Stimulated activated CD8-positive, alpha-beta memory T cell treated with anti-CD3 and anti-CD28 coated beads, Interleukin-2, amount 100 ng/mL, for 48 hours (primary cell): ENCODE results near the gene TMCC1.
"Not testable (repeated sequence)": the region's sequence is repeated elsewhere in the genome, so short reads cannot be mapped to it uniquely, and the experiment has no call there.

ENCODE experiments used
- DNase-seq, 2 donors: peaks; one replicate each; pipeline ENCODE4 v3.0.0-alpha.2; 2020; ENCODE audit warnings: low read depth in 2 of 2

The TMCC1 gene

GRCh38 chr3:129622933-129623332, 270.6 kb downstream of the TMCC1 start:
- no peak for DNase-seq

- DNase-seq: no peak
Measured at GRCh38 chr3:129622226-129622874, 271.2 kb downstream of the TMCC1 start.

DNA sequence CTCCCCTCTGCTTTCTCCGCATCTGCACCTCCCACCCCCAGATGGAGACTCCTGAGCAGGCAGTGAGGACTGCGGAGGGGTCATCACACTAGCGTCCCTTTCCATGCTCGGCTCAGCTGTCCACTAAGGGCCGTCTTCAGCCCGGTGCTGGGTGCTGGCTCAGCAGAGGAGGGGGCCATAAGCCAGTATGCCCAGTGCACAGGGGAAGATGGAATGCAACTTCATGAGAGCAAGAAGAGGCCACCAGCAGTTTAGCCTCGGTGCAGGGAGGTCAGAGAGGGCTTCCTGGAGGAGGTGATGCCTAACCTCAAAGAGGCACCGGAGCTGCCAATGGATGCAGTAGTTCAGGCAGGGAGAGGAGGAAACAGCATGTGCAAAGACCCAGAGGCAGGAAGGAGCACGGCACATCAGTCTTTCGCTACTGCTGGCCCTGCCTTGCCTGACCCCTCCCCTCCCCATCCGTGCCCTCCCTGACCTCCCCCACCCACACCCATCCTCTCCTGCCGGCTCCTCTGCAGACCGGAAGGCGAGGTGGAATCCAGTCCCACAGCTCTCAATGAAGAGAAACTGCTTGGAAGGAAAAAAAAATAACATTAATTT, 271.8 kb downstream of the TMCC1 start:
- DNase-seq: no peak

DNA sequence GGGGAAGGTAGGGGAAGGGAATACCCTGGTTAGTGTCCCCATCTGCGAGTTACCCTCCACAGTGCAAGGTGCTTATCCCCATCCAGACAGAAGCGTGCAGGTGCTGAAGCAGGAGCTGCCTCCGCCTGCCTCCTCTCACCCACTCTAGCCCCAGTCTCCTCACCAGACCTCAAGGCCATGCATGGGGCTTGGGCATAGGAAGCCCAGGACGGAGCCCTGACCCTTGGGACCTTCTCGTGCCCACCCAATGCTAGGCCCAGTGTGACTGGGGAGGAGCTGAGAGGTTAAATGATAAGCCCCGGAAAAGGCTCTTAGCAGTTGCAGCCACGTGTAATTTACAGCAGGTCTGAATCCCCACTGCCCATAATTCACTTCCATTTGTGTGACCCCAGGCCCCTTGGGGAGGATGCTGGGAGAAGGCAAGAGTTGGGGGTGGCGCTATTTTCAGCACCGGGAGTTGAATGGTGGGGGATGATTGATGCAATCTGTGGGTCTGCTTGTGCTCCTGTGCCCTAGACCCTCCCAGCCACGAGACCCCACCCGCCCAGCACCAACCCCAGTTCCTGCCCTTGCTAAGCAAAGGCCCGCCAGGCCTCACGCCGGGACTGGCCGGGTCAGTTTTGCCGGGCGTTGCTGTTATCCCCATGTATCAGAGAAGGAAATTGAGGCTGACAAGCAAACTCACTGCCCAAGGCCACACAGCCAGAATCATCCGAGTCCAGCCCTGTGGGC, 272.5 kb downstream of the TMCC1 start:
- DNase-seq: no peak

DNA sequence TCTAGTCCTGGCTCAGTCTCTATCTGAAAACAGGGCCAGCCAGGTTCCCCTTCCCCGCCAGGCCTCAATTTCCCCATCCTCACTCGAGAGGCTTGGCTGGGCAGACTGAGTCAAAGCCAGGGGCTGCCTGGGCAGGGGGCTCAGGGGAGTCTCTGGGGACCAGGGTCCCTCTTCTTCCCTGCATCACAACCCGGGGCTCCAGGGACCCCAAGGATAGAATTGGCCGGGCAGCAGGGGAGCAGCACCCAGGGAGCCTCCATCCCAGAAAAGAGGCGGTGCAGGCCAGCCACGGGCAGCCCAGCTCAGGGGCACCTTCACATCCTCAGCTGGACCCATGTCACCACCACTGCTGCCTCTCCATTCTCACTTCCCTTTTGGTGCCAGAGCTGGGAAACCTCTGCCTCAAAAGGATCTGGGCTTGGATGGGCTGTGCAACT, 273.8 kb downstream of the TMCC1 start:
- no peak for DNase-seq

GRCh38 chr3:129618901-129619671, 274.4 kb downstream of the TMCC1 start:
- DNase-seq: no peak

DNA sequence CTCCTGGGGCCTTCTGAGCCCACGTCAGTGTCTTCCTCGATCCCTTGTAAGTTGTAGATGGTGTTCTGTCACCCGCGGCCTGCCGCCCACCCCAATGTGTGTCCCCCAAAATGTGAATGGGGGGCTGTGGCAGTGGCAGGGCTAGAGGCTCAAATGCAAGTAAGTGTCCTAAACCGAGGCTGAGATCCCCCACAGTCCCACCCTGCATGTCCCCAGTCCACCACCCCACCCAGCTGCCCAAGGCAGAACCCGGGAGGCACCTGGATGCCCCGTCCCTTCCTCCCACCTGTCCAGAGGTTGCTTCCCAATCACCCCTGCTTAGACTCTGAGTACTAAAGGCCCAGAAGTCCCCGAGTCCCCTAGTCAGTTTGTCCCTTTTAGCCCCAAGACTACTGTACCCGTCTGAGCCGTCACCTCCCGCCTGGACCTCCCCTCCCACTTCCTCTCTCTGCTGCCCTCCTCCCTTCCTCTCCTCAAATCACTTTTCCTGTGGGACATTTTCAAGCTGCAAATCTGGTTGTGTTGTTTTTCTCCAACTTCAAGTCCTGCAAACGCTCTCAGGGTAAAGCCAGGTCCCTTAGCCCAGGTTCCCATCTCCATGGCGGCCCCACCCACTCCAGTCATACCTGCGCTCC, 275.2 kb downstream of the TMCC1 start:
- no peak for DNase-seq

- DNase-seq: no peak
Measured at GRCh38 chr3:129617381-129618185, 275.9 kb downstream of the TMCC1 start.

- DNase-seq: no peak
Measured at GRCh38 chr3:129616713-129617112, 276.8 kb downstream of the TMCC1 start.

DNA sequence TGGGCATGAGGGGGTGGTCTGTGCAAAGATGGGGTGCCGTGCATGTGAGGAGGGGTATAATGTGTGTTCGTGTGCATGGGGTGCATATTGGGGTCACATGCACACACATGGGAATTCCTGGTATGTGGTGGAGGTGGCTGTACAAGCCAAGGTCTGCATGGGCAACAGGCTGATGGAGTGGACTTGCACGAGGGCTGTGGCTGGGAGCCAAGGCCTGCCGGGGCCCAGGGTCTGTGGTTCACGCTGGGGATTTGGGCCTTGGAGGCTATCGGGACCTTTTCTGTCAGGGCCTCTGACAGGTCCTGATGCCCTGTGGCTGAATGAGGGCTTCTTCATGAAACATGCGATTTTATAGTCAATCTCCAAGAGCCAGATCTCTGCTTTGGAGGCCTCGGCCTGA, 277.2 kb downstream of the TMCC1 start:
- no peak for DNase-seq

- no peak for DNase-seq
Measured at GRCh38 chr3:129615751-129616281, 277.7 kb downstream of the TMCC1 start.

DNA sequence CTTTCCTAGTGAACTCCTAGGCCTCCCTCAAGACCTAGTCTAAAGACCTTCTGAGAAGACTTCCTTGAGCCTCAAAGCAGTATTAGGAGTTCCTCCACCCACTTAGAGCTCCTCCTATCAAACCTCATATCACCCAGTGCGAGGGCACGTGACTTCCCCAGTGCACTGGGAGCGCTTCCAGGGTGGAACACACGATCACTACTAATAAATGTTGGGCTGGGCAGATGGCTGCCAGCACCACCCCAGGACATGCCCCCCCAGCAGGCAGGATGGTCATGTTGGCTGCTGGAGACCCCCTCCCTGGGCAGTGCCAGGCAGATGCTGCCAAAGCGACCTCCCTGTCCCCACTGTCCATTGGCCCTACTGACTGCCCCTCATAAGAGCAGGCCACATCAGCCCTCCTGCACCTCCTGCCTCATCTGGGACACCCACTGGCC, 278.6 kb downstream of the TMCC1 start:
- no peak for DNase-seq

GRCh38 chr3:129614435-129614834, 279.1 kb downstream of the TMCC1 start:
- DNase-seq: no peak

DNA sequence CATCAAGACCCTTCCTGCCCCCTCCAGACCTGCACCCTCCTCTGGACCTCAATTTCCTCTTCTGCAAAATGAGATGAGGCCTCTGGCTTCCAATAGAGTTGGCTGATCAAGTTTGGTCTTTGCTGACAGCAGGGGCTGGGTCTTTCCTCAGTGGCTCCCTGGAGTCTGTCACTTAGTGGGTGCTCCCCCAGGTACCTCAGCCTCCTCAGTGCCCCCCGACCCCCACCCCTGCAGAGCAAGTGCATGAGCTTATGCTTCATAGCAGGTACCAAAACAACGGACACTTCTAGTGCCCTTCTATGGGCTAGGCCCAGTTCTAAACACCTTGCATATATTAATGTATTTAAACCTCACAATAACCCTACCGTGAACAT, 280.2 kb downstream of the TMCC1 start:
- DNase-seq: no peak

DNA sequence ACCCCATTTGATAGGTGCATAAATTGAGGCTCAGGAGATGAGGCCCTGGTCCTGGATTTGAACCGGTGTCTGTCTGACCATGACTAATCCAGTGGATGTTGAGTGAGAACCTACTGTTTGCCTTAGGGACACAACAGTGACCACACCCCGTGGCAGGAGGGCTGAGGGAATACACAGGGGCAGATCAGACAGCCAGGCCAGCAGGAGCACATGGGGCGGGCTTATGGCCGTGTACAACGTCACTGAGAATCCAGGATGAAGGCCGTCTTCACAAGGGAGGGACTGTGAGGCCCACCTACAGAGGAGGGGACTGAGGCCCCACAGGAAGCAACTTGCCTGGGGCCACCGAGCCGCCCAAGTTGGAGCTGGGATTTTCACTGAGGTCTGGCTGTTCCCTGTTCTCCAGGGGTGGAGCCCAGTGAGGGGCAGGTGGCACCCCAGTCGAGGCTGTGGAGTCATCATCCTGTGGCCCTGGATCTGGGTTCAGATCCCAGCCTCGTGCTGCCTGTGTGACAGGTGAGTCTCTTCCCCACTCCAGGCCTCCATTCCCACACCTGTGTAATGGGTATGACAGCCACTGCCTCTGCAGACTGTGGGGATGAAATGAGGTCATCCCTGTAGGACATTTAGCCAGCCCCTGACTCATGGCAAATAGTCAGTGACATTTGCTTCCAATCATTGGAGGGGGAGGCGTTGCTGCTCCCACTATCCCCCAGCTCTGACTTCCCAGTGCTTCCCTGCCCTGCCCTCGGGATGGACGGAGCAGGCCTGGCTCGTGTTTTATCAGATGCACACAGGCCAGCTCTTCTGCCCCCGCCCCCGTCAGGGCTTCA, 280.8 kb downstream of the TMCC1 start:
- DNase-seq: no peak

GRCh38 chr3:129611812-129612533, 281.5 kb downstream of the TMCC1 start:
- no peak for DNase-seq

GRCh38 chr3:129611446-129611800, 282.1 kb downstream of the TMCC1 start:
- no peak for DNase-seq

- not testable (repeated sequence) for DNase-seq
Measured at GRCh38 chr3:129610794-129611445, 282.6 kb downstream of the TMCC1 start.

DNA sequence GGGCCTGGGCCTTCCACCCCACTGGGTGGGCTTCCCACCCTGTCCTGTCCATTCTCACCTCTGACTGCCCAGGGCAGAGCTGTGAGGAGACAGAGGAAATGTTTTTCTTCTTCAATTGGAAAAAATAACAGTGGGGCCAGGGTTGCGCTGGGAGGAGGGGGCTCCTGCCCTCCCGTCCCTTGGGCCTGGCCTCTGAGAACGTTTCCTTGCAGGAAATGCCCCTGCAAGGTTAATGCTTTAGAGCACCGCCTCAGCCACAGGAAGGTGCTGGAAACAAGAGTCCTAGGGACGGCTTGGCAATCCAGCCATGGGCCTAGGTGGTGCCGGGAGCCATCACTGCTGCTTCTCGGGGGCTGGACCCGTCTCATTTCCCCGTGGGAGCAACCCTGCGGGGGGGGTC, 283.2 kb downstream of the TMCC1 start:
- no peak for DNase-seq
